Suprapubic skin (tissue), 4 donors: Measurements from ENCODE around the gene GFER.

Source experiments
- CTCF ChIP-seq, 2 donors: fragments of 200-600 bp in 1 of 2; fragments of 450-650 bp in 1 of 2; sonication (generic) in 1 of 2; IDR thresholded peaks; one replicate each; pipeline ENCODE4 v1.5.1; 2016 to 2019; ENCODE audit warnings: antibody characterized with exemption in 2 of 2, mild to moderate bottlenecking in 1 of 2, moderate library complexity in 1 of 2
- POLR2A ChIP-seq, 2 donors: fragments of 450-650 bp; IDR thresholded peaks; one replicate each; pipeline ENCODE4 v1.6.1; 2017; ENCODE audit warnings: antibody characterized with exemption in 2 of 2, mild to moderate bottlenecking in 2 of 2, moderate library complexity in 2 of 2
- POLR2AphosphoS5 ChIP-seq, 3 donors: sonication (generic); formaldehyde crosslinking; IDR thresholded peaks; one replicate each; pipeline ENCODE4 v1.6.1; 2017; ENCODE audit warnings: antibody characterized with exemption in 3 of 3

- TF ChIP-seq CTCF (IDR thresholded peaks at IDR 0.05) (no peak), POLR2AphosphoS5 (IDR thresholded peaks at IDR 0.05) (no peak), POLR2A (IDR thresholded peaks at IDR 0.05) (no peak)
Observed at GRCh38 chr16:2032285-2033056, 48.5 kb downstream of the GFER start.
